Gastroesophageal sphincter (tissue), 3 donors: ENCODE data around the gene PTPRN2.

Experiments
- POLR2A ChIP-seq, 2 donors: fragments of 450-650 bp; IDR thresholded peaks; one replicate each; pipeline ENCODE4 v1.6.1; 2017; ENCODE audit warnings: antibody characterized with exemption in 2 of 2, mild to moderate bottlenecking in 2 of 2, moderate library complexity in 1 of 2
- TF ChIP-seq, protein P1 (sequence below), 4 experiments: fragments of 200-600 bp in 2 of 4; fragments of 450-650 bp in 2 of 4; sonication (generic) in 1 of 4; IDR thresholded peaks; one replicate each; pipeline ENCODE4 v1.5.1; 2017 to 2019; ENCODE audit warnings: antibody characterized with exemption in 4 of 4, mild to moderate bottlenecking in 2 of 4, moderate library complexity in 2 of 4

DNA sequence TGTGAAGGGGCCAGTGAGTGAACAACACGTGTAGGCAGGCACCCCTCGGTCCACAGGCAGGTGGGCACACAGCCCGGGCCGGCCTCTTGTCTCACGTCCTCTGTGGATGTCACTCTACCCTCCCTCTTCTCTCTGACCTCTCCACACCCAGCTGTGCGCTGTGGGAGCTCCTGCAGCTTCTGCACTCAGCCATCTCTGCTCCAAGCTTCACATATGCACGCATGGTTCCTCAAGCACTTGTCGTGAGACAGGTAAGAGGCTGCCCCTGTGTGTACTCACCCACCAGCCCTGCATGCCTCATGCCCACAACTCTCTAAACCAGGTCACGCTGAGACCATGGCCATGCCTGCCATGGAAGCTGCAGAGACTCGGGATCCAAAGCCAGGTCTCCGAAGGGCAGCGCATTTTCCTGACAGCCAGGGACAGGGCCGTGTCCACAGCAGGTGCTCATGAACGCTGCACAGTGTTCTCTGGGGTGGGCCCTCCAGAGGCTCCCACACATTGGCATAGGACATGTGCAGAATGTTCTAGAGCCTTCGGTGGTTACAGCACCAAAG is 477.5 kb downstream of the PTPRN2 start:
- TF ChIP-seq, protein P1, sequence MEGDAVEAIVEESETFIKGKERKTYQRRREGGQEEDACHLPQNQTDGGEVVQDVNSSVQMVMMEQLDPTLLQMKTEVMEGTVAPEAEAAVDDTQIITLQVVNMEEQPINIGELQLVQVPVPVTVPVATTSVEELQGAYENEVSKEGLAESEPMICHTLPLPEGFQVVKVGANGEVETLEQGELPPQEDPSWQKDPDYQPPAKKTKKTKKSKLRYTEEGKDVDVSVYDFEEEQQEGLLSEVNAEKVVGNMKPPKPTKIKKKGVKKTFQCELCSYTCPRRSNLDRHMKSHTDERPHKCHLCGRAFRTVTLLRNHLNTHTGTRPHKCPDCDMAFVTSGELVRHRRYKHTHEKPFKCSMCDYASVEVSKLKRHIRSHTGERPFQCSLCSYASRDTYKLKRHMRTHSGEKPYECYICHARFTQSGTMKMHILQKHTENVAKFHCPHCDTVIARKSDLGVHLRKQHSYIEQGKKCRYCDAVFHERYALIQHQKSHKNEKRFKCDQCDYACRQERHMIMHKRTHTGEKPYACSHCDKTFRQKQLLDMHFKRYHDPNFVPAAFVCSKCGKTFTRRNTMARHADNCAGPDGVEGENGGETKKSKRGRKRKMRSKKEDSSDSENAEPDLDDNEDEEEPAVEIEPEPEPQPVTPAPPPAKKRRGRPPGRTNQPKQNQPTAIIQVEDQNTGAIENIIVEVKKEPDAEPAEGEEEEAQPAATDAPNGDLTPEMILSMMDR (IDR thresholded peaks at IDR 0.05): no peak
- no peak for TF ChIP-seq POLR2A (IDR thresholded peaks at IDR 0.05)
